ENCODE data around the gene PRKCH. TPM values are rescaled to one million over a fixed set of nuclear protein-coding genes. Genes with fewer than 3 reads are reported as not detected.
A peak's percentile ranks its signal among the peaks of the same experiment; 100 is the strongest.

Gene PRKCH
- total and polyA plus RNA-seq, 3 donors from 2014 or later, result 15.0 to 26.8 (median 25.4) TPM

DNA sequence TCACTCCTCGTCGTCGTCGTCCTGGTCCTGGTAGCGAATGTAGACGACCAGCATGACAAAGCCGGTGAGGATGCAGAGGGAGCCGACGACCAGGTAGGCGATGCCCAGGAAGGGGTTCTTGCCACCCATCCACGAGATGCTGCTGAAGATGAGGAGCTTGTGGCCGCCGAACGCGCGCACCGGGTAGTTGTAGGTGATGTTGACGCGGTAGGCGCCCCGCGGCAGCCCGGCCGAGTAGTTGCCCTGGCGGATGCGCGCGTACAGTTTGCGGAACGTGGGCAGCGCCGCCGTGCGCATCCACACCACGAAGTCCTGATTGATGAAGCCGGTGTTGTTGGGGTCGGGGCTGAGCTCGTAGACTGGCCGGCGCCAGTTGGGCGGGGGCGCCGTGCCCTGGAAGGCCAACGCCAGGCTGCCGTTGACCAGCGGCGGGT lies 41.3 kb upstream of the PRKCH start:
- DNase-seq, result peak; percentile 43
- H3K4me1 ChIP-seq, result peaks cover 5% of the 10 kb centered on the region
- 19 to 22% methylated on average over 15 to 47 of the region's 47 CpGs for WGBS, 2 donors
- H3K9me3 ChIP-seq, result no peaks in the 10 kb centered on the region
- no peak for TF ChIP-seq POLR2A (IDR thresholded peaks at IDR 0.05)
- TF ChIP-seq, protein P1, sequence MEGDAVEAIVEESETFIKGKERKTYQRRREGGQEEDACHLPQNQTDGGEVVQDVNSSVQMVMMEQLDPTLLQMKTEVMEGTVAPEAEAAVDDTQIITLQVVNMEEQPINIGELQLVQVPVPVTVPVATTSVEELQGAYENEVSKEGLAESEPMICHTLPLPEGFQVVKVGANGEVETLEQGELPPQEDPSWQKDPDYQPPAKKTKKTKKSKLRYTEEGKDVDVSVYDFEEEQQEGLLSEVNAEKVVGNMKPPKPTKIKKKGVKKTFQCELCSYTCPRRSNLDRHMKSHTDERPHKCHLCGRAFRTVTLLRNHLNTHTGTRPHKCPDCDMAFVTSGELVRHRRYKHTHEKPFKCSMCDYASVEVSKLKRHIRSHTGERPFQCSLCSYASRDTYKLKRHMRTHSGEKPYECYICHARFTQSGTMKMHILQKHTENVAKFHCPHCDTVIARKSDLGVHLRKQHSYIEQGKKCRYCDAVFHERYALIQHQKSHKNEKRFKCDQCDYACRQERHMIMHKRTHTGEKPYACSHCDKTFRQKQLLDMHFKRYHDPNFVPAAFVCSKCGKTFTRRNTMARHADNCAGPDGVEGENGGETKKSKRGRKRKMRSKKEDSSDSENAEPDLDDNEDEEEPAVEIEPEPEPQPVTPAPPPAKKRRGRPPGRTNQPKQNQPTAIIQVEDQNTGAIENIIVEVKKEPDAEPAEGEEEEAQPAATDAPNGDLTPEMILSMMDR (IDR thresholded peaks at IDR 0.05), result no peak
- H3K27me3 ChIP-seq, result no peaks in the 10 kb centered on the region
- peak overlapping the region; percentile 65 to 75 for H3K4me3 ChIP-seq
- intact Hi-C loops (cut with DNase I; ENCODE audit: low total_unique reads), result no loop called here
- peak overlapping the region; percentile 91 to 93 for H3K27ac ChIP-seq
- no peaks in the 10 kb centered on the region for H3K36me3 ChIP-seq (ENCODE audit: low read depth, missing control alignments)

DNA sequence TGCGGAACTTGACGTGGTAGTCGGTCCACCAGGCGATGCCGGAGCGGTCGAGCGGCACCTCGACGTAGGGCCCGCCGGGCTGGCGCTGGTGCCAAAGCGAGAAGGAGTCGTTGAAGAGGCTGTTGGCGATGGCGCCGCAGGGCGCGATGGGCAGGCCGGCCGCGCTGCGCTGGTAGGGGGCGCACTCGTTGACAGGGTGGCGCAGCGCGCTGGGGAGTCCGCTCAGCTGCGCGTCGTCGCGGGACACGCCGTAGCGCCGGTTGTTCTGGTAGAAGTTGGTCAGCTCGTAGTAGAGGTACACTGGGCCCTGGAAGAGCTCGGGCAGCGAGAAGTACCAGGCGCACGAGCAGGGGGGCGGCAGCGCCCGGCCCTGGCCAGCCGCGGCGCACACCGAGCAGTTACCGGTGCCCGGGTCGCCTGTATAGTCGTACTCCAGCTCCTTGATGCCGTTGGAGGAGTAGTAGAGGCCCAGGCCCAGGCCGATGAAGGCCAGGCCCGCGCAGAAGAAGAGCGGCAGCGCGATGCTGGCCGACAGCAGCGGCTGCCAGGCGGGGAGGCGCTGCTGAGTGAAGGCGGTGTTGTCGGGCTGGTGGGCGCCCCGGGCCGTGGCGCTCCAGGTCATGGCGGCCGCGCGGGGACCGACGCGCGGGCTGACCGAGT lies 40.7 kb upstream of the PRKCH start:
- peak; percentile 77 for DNase-seq
- no peaks in the 10 kb centered on the region for H3K27me3 ChIP-seq
- WGBS, 2 donors, result 2 to 20% methylated on average over 1 to 77 of the region's 81 CpGs
- H3K36me3 ChIP-seq (ENCODE audit: low read depth, missing control alignments), result no peaks in the 10 kb centered on the region
- H3K9me3 ChIP-seq, result no peaks in the 10 kb centered on the region
- peaks cover 5% of the 10 kb centered on the region for H3K4me1 ChIP-seq
- TF ChIP-seq, protein P1 (IDR thresholded peaks at IDR 0.05), result peak in 2 of 3 experiments; percentile 35 to 46
- TF ChIP-seq POLR2A (IDR thresholded peaks at IDR 0.05), result no peak
- peak overlapping the region; percentile 91 to 93 for H3K27ac ChIP-seq
- H3K4me3 ChIP-seq, result peak overlapping the region; percentile 65 to 75
- intact Hi-C loops (cut with DNase I; ENCODE audit: low total_unique reads), result no loop called here

DNA sequence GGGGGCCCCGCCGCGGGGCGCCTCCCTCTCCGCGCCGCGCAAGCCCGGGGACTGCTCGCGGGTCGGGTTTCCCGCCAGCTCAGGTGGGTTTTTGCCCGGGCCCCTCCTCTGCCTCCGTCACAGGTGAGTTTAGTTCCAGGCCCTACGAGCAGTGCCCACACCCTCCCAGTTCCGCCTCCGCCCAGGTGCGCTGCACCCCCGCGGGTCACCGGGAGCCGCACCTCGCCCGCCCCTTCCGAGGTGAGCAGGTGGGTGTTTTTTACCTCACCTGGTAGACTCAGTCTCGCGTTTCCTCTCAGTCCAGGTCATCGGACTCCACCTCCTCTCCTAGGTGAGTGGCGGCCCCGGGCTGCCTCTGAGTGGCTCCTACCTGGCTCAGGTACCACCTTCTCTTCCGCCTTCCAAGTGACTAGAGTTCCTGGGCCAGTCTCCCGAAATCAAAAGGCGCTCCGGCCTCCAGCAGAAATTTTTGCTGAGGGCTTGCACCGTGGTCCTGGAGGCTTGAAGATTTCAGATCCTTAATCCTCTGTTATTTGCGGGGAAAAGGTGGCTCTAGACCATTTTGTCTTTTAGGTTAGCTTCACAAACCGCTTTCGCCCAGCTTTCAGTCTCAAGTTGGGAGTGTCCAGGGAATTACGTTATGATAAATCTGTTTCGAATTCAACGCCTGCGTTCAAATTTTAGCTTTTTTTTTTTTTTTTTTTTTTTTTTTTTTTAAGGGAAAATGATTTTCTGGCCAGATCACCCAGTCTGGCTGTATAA lies 40.0 kb upstream of the PRKCH start, which contains the start of gene TMEM30B:
TSS of gene TMEM30B (minus strand) at position 153 of the 762 bp plus-strand sequence. CDS start 191 bp downstream, outside the sequence.
- Histone ChIP-seq H3K4me3 (peak within 1 kb of the TSS; percentile 65 to 75), H3K9me3 (no peaks in the 10 kb centered on the region), H3K27me3 (no peaks in the 10 kb centered on the region), H3K36me3 (ENCODE audit: low read depth, missing control alignments) (no peaks in the 10 kb centered on the region), H3K27ac (peak within 1 kb of the TSS; percentile 91 to 93), H3K4me1 (peaks cover 6% of the 10 kb centered on the region)
- 17 to 22% methylated on average over 13 to 39 of the region's 43 CpGs for WGBS, 2 donors
- intact Hi-C loops (cut with DNase I; ENCODE audit: low total_unique reads), result no loop called here
- peak; percentile 32 for DNase-seq
- no peak for TF ChIP-seq POLR2A (IDR thresholded peaks at IDR 0.05)
- TF ChIP-seq, protein P1 (IDR thresholded peaks at IDR 0.05), result no peak

DNA sequence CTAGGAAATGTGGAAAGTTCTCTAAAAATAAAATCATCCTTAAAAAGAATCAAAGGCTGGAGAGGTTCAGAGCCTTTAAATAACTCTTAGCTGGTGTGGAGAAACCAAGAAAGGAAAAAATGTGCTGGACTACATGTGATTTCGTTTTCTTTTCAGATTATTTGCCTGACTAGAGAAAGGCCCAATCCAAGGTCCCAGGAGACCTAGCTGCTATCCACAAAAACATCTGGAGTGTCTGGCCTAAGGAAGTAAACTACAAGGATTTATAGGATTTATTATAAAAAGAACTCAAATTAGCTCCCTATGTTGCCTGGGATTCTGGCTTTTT lies 39.5 kb upstream of the PRKCH start:
- WGBS, 2 donors, result 21 to 48% methylated on average over 1 of the region's 1 CpG
- DNase-seq, result no peak

More for the DNA sequence above, 39.5 kb upstream of the PRKCH start:
- Histone ChIP-seq H3K27me3 (no peaks in the 10 kb centered on the region), H3K4me1 (peaks cover 10% of the 10 kb centered on the region), H3K36me3 (ENCODE audit: low read depth, missing control alignments) (no peaks in the 10 kb centered on the region), H3K4me3 (peak overlapping the region in 1 of 2 donors; percentile 75), H3K9me3 (no peaks in the 10 kb centered on the region), H3K27ac (peak overlapping the region; percentile 91 to 93)
- TF ChIP-seq, protein P1 (IDR thresholded peaks at IDR 0.05), result no peak
- no peak for TF ChIP-seq POLR2A (IDR thresholded peaks at IDR 0.05)
- intact Hi-C loops (cut with DNase I; ENCODE audit: low total_unique reads), result no loop called here
